GM18507 (cell line): ENCODE results near the gene CYFIP1.

Source experiments
- DNase-seq: peaks from one replicate; pipeline ENCODE4 v3.0.0; 2011; ENCODE audit warnings: low read depth; ENCODE audit not compliant: insufficient read length; ENCODE audit errors: extremely low spot score
- FAIRE-seq: peaks from 2 replicates; lab custom pipeline; 2011; peaks lifted over from hg19 to GRCh38; lab: Jason Lieb, UNC

Gene CYFIP1

GRCh38 chr15:22973286-22973685 is 6.9 kb downstream of the CYFIP1 start:
- FAIRE-seq, result no peak

DNA sequence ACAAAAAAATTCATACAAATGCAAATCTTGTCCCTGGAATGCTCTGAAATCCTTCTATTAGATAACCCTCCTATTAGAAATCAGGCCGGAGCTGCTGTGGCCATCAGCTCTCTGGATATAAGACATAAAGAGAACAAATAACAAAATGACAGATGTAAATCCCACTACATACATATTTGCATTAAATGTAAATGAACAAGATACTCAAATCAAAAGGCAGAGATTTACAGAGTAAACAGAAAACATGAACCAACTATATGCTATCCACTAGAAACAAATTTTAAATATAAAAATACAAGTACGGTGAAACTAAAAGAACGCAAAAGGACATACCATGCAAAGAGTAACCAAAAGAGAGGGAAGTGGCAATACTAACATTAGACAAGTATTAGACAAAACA is 10.7 kb downstream of the CYFIP1 start:
- DNase-seq (no peak), FAIRE-seq (no peak)

More at GRCh38 chr15:22973286-22973685, 6.9 kb downstream of the CYFIP1 start:
- DNase-seq, result no peak

- no peak for FAIRE-seq
- DNase-seq, result no peak
These were observed 11.8 kb downstream of the CYFIP1 start for GRCh38 chr15:22968366-22968765.

GRCh38 chr15:22967084-22967770 is 12.9 kb downstream of the CYFIP1 start:
- FAIRE-seq (no peak), DNase-seq (no peak)

DNA sequence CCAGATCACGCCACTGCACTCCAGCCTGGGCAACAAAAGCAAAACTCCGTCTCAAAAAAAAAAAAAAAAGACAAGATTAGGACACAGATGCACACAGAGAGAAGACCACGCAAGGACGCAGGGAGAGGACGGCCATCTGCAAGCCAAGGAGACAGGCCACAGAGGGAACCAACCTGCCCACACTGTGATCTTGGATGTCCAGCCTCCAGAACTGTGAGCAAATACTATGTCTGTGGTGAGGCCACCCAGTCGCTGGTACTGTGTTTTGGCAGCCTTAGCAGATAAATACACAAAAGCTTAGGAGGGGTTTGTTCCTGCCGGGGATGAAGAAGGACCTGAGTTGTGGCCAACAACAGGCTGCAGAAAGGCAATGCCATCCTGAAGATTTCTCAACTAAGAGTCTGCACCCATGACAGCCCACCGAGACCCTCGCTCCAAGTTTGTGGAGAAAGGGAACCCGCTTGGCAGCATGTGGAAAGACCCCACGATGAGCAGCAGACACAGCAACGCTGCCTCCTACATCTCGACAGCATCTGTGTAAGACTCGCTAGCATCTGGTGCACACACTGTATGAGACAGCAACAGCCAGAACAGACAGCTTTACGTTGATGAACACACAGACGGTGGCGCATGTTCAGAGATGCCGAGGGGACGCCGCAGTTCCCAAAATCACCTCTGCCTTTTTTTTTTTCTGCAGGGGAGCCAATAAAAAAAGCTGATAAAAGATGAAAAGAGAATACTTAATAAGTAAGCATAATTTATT is 13.7 kb downstream of the CYFIP1 start:
- DNase-seq (no peak), FAIRE-seq (no peak)

- no peak for FAIRE-seq
These were observed 16.5 kb downstream of the CYFIP1 start for GRCh38 chr15:22963641-22964040.

DNA sequence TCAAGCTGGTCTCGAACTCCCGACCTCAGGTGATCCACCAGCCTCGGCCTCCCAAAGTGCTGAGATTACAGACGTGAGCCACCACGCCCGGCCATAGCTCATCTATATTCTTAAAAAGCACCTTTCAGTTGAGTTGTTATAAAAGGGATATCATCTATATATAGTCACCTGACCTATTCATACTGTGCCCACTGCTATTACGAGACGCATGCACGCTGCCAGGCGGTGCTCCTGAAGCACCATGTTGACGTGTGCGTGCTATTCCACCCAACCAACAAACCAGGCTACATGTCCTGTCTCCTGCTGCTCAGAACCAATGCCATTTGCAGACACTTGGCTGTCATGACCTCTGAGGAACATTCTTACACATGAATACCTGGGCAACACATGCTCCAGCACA is 17.6 kb downstream of the CYFIP1 start:
- FAIRE-seq, result no peak
- no peak for DNase-seq

More at GRCh38 chr15:22963641-22964040, 16.5 kb downstream of the CYFIP1 start:
- DNase-seq, result no peak

- no peak for DNase-seq
- no peak for FAIRE-seq
These were observed 18.4 kb downstream of the CYFIP1 start for GRCh38 chr15:22961762-22962161.

- DNase-seq, result no peak
- FAIRE-seq, result no peak
These were observed 19.6 kb downstream of the CYFIP1 start for GRCh38 chr15:22960556-22960955.

- no peak for FAIRE-seq
- DNase-seq, result no peak
These were observed 20.0 kb downstream of the CYFIP1 start for GRCh38 chr15:22960126-22960525.

DNA sequence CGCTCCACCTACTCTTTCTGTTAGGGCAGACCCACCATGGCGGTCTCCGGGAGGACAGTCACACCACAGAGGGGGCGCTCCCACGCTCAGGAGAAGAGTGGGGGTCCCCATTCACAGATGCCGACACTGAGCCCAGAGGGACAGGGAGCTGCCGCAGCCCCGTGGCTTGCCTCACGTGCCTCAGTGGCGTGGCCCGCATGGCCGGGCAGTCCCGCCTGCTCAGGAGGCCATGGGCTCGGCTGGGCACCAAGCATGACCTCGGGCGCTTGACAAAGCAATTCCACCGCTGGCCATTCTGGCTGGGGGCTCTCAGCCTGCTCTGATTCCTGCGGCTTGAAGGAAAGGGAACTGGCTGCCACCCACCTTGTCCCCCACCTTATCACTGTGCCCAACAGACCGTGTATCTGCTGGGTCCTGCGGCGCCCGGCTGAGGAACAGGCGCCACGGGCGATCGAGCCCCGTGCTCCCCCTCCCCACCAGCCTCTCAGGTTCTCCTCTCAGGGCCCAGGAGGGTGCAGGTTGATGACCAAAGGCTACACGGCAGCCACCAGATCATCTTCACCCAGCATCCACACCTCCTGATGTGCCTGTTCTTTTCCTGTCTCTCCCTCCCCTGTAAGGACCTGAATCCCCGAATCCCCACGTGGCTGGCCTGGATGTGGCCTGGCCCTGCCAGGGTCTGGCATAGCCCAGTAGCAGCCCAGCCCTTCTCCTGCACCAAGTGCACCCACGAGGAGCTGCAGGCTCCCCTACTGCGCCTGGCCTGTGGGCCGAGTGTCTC is 20.7 kb downstream of the CYFIP1 start:
- FAIRE-seq, result no peak

DNA sequence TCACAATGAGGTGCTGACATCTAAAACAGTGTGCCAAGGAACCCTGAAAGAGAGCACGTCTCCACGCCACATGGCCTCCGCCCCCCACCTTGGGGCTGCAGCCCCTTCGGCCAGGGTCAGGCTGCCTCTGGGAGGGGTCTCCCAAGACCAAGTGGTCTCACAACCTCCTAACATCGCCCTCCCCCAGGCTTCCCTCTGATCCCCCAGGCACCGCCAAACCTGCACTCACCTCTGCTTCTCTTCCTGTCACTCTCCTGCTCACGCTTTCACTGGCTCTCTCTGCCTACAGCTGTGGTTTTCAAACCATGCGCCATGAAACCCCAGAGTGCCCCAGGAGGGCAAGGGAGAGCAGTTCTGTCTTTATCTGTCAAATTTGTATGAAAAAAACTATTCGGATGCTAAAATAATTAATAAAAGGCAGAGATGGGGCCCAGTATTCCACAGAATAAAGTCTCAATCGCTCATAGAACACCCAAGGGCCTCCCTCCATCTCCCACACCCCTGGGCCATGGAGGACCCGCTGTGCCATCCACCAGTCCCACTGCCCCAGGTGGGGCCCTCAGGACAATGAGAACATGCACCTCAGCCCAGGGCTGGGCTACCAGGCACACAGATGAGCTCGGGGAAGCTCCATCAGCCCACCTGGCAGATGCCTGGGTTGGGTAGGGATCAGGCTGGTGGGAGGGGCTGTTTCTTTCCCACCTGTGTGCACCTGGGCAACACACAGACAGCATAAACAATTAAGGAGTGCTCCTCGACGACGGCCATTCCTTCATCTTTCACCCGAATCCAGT is 21.5 kb downstream of the CYFIP1 start:
- no peak for FAIRE-seq
- DNase-seq, result no peak

More for the DNA sequence above, 20.7 kb downstream of the CYFIP1 start:
- DNase-seq, result no peak

GRCh38 chr15:22956978-22957260 is 23.2 kb downstream of the CYFIP1 start:
- DNase-seq, result no peak
- FAIRE-seq, result no peak

GRCh38 chr15:22956257-22956977 is 23.8 kb downstream of the CYFIP1 start:
- FAIRE-seq (no peak), DNase-seq (no peak)

- no peak for FAIRE-seq
- DNase-seq, result no peak
These were observed 24.5 kb downstream of the CYFIP1 start for GRCh38 chr15:22955544-22956119.

GRCh38 chr15:22954798-22955543 is 25.2 kb downstream of the CYFIP1 start:
- FAIRE-seq, result no peak
- no peak for DNase-seq

- FAIRE-seq (no peak), DNase-seq (no peak)
These were observed 25.8 kb downstream of the CYFIP1 start for GRCh38 chr15:22954326-22954725.
